ENCODE results near the gene D2HGDH. TPM values are rescaled to one million over a fixed set of nuclear protein-coding genes. Genes with fewer than 3 reads are reported as not detected.

Gene D2HGDH
- total and polyA plus RNA-seq, 7 donors: 6.0 to 36.9 (median 12.0) TPM

- Histone ChIP-seq H3K4me1 (no peaks in the 10 kb centered on the region), H3K27me3 (no peaks in the 10 kb centered on the region), H3K4me3 (no peak overlapping the region), H3K36me3 (peaks cover 10 to 69% (median 26%) of the 10 kb centered on the region in 4 donors), H3K9me3 (no peaks in the 10 kb centered on the region), H3K27ac (no peak overlapping the region)
- WGBS, 2 donors: 96 to 98% methylated on average over 21 of the region's 21 CpGs
- DNase-seq: no peak
- TF ChIP-seq CTCF (IDR thresholded peaks at IDR 0.05) (no peak), POLR2A (IDR thresholded peaks at IDR 0.05) (no peak), EP300 (IDR thresholded peaks at IDR 0.05) (no peak), POLR2AphosphoS5 (IDR thresholded peaks at IDR 0.05) (no peak)
- intact Hi-C loops (cut with DNase I): no loop called here
Observed at GRCh38 chr2:241722896-241723454, 11.5 kb upstream of the D2HGDH start.

GRCh38 chr2:241724259-241724974 is 10.0 kb upstream of the D2HGDH start:
- H3K4me1 ChIP-seq: no peaks in the 10 kb centered on the region
- H3K27me3 ChIP-seq: no peaks in the 10 kb centered on the region
- peaks cover 6 to 57% (median 21%) of the 10 kb centered on the region in 4 donors for H3K36me3 ChIP-seq
- H3K27ac ChIP-seq: no peak overlapping the region
- no peak overlapping the region for H3K4me3 ChIP-seq
- DNase-seq: no peak
- no peaks in the 10 kb centered on the region for H3K9me3 ChIP-seq
- intact Hi-C loops (cut with DNase I): no loop called here
- TF ChIP-seq CTCF (IDR thresholded peaks at IDR 0.05) (peak in 1 of 4 experiments; percentile 16), EP300 (IDR thresholded peaks at IDR 0.05) (no peak)
- WGBS, 2 donors: 97 to 98% methylated on average over 41 of the region's 41 CpGs

GRCh38 chr2:241724975-241725870 is 9.2 kb upstream of the D2HGDH start:
- TF ChIP-seq CTCF (IDR thresholded peaks at IDR 0.05) (no peak), POLR2A (IDR thresholded peaks at IDR 0.05) (no peak), EP300 (IDR thresholded peaks at IDR 0.05) (no peak), POLR2AphosphoS5 (IDR thresholded peaks at IDR 0.05) (no peak)
- Histone ChIP-seq H3K36me3 (peaks cover 0 to 49% (median 13%) of the 10 kb centered on the region in 4 donors), H3K9me3 (no peaks in the 10 kb centered on the region), H3K4me1 (no peaks in the 10 kb centered on the region), H3K4me3 (no peak overlapping the region), H3K27ac (no peak overlapping the region), H3K27me3 (no peaks in the 10 kb centered on the region)
- DNase-seq: no peak
- 96% methylated on average over 76 of the region's 76 CpGs for WGBS, 2 donors
- intact Hi-C loops (cut with DNase I): no loop called here

- peaks cover 0 to 36% (median 4%) of the 10 kb centered on the region in 4 donors for H3K36me3 ChIP-seq
- intact Hi-C loops (cut with DNase I): no loop called here
Observed at GRCh38 chr2:241726459-241726858, 8.0 kb upstream of the D2HGDH start.

More at GRCh38 chr2:241726459-241726858, 8.0 kb upstream of the D2HGDH start:
- no peak for TF ChIP-seq CTCF (IDR thresholded peaks at IDR 0.05)
- no peak for TF ChIP-seq POLR2A (IDR thresholded peaks at IDR 0.05)
- TF ChIP-seq POLR2AphosphoS5 (IDR thresholded peaks at IDR 0.05): no peak
- TF ChIP-seq EP300 (IDR thresholded peaks at IDR 0.05): no peak
- no peak for DNase-seq
- H3K27ac ChIP-seq: no peak overlapping the region
- no peak overlapping the region for H3K4me3 ChIP-seq
- H3K27me3 ChIP-seq: no peaks in the 10 kb centered on the region
- H3K9me3 ChIP-seq: no peaks in the 10 kb centered on the region
- H3K4me1 ChIP-seq: no peaks in the 10 kb centered on the region
- WGBS, 2 donors: 92 to 93% methylated on average over 16 of the region's 16 CpGs

All from sigmoid colon (tissue), 7 donors.